ENCODE measurements around the gene ARID4A.
A peak's percentile ranks its signal among the peaks of the same experiment; 100 is the strongest.
"Not testable (repeated sequence)": the region's sequence is repeated elsewhere in the genome, so short reads cannot be mapped to it uniquely, and the experiment has no call there.

ARID4A gene

GRCh38 chr14:58362798-58363412, 64.5 kb downstream of the ARID4A start:
- no peak for DNase-seq

GRCh38 chr14:58364316-58364715, 66.0 kb downstream of the ARID4A start:
- no peak for DNase-seq

GRCh38 chr14:58367296-58367695, 68.9 kb downstream of the ARID4A start:
- DNase-seq: no peak

GRCh38 chr14:58368956-58369355, 70.6 kb downstream of the ARID4A start:
- DNase-seq: no peak

- DNase-seq: no peak
Measured at GRCh38 chr14:58376791-58377190, 78.4 kb downstream of the ARID4A start.

- no peak for DNase-seq
Measured at GRCh38 chr14:58390830-58391229, 92.5 kb downstream of the ARID4A start.

GRCh38 chr14:58395562-58395811, 97.1 kb downstream of the ARID4A start:
- no peak for DNase-seq

- DNase-seq: peak; percentile 31
Measured at GRCh38 chr14:58395812-58396788, 97.7 kb downstream of the ARID4A start, which contains the start of gene TOMM20L. Gene TOMM20L, plus strand, starts transcription at chr14:58395930. Its CDS starts 28 bp downstream, at chr14:58395958.

GRCh38 chr14:58397156-58397555, 98.8 kb downstream of the ARID4A start:
- no peak for DNase-seq

GRCh38 chr14:58398495-58398894, 100.1 kb downstream of the ARID4A start:
- DNase-seq: no peak

GRCh38 chr14:58398895-58399294, 100.5 kb downstream of the ARID4A start:
- no peak for DNase-seq

GRCh38 chr14:58401587-58401986, 103.2 kb downstream of the ARID4A start:
- no peak for DNase-seq

- DNase-seq: no peak
Measured at GRCh38 chr14:58408681-58409215, 110.4 kb downstream of the ARID4A start.

- no peak for DNase-seq
Measured at GRCh38 chr14:58414845-58415244, 116.5 kb downstream of the ARID4A start.

GRCh38 chr14:58415636-58416547, 117.5 kb downstream of the ARID4A start:
- DNase-seq: no peak

GRCh38 chr14:58416934-58417333, 118.6 kb downstream of the ARID4A start:
- DNase-seq: not testable (repeated sequence)

Measured in NCI-H1048 (cell line).